Parathyroid adenoma (tissue), 2 donors: ENCODE measurements around the gene GPAM.

ENCODE experiments used
- H2AFZ ChIP-seq: fragments of 300-600 bp; sonication (generic); one replicate; pipeline ENCODE4 v1.7.0; 2017; ENCODE audit warnings: antibody characterized with exemption, mild to moderate bottlenecking
- H3K27ac ChIP-seq: fragments of 300-600 bp; sonication (generic); one replicate; pipeline ENCODE4 v1.7.0; 2017
- H3K27me3 ChIP-seq: fragments of 300-600 bp; sonication (generic); one replicate; pipeline ENCODE4 v1.7.0; 2017; ENCODE audit warnings: low read length; ENCODE audit not compliant: control insufficient read depth, insufficient read depth
- H3K36me3 ChIP-seq: fragments of 300-600 bp; sonication (generic); one replicate; pipeline ENCODE4 v1.7.0; 2017; ENCODE audit warnings: low read length; ENCODE audit not compliant: control insufficient read depth, insufficient read depth
- H3K4me1 ChIP-seq: fragments of 300-600 bp; sonication (generic); one replicate; pipeline ENCODE4 v1.7.0; 2017; ENCODE audit warnings: control low read depth
- H3K4me2 ChIP-seq: fragments of 300-600 bp; sonication (generic); one replicate; pipeline ENCODE4 v1.7.0; 2017; ENCODE audit warnings: low read length
- H3K4me3 ChIP-seq: fragments of 300-600 bp; sonication (generic); one replicate; pipeline ENCODE4 v1.7.0; 2017; ENCODE audit warnings: low read depth, low read length
- H3K79me2 ChIP-seq: fragments of 300-600 bp; sonication (generic); one replicate; pipeline ENCODE4 v1.7.0; 2017; ENCODE audit warnings: control low read depth
- H3K9ac ChIP-seq: fragments of 300-600 bp; sonication (generic); one replicate; pipeline ENCODE4 v1.7.0; 2017; ENCODE audit warnings: mild to moderate bottlenecking
- H3K9me3 ChIP-seq: fragments of 300-600 bp; sonication (generic); one replicate; pipeline ENCODE4 v1.7.0; 2017; ENCODE audit warnings: low read length; ENCODE audit not compliant: control insufficient read depth
- CTCF ChIP-seq: fragments of 300-600 bp; sonication (generic); IDR thresholded peaks from one replicate; pipeline ENCODE4 v1.7.0; 2017; ENCODE audit warnings: antibody characterized with exemption, mild to moderate bottlenecking
- donor health status: primary hyperparathyroidism.

The GPAM gene

GRCh38 chr10:112160834-112161233 lies 22.7 kb downstream of the GPAM start:
- Histone ChIP-seq H3K27ac (no peak overlapping the region), H3K36me3 (no peaks in the 10 kb centered on the region), H3K4me1 (no peaks in the 10 kb centered on the region), H2AFZ (no peak overlapping the region), H3K79me2 (no peaks in the 10 kb centered on the region), H3K9me3 (no peaks in the 10 kb centered on the region), H3K9ac (no peak overlapping the region), H3K27me3 (no peaks in the 10 kb centered on the region), H3K4me3 (no peak overlapping the region), H3K4me2 (no peak overlapping the region)
- TF ChIP-seq CTCF: no peak

- no peaks in the 10 kb centered on the region for H3K36me3 ChIP-seq
- H3K27ac ChIP-seq: no peak overlapping the region
Measured at GRCh38 chr10:112159469-112159868, 24.1 kb downstream of the GPAM start.

GRCh38 chr10:112151524-112152039 lies 32.0 kb downstream of the GPAM start:
- Histone ChIP-seq H3K4me1 (no peaks in the 10 kb centered on the region), H3K79me2 (no peaks in the 10 kb centered on the region), H3K27ac (no peak overlapping the region), H2AFZ (no peak overlapping the region), H3K27me3 (no peaks in the 10 kb centered on the region), H3K36me3 (no peaks in the 10 kb centered on the region), H3K4me3 (no peak overlapping the region), H3K9ac (no peak overlapping the region), H3K9me3 (no peaks in the 10 kb centered on the region), H3K4me2 (no peak overlapping the region)
- no peak for TF ChIP-seq CTCF

More at GRCh38 chr10:112159469-112159868, 24.1 kb downstream of the GPAM start:
- Histone ChIP-seq H3K79me2 (no peaks in the 10 kb centered on the region), H3K4me3 (no peak overlapping the region), H2AFZ (no peak overlapping the region), H3K27me3 (no peaks in the 10 kb centered on the region), H3K4me2 (no peak overlapping the region), H3K9me3 (no peaks in the 10 kb centered on the region), H3K4me1 (no peaks in the 10 kb centered on the region), H3K9ac (no peak overlapping the region)
- no peak for TF ChIP-seq CTCF

- no peak overlapping the region for H3K9ac ChIP-seq
- H3K4me3 ChIP-seq: no peak overlapping the region
- no peaks in the 10 kb centered on the region for H3K4me1 ChIP-seq
- H3K9me3 ChIP-seq: no peaks in the 10 kb centered on the region
- H3K4me2 ChIP-seq: no peak overlapping the region
- no peaks in the 10 kb centered on the region for H3K79me2 ChIP-seq
- no peaks in the 10 kb centered on the region for H3K27me3 ChIP-seq
- no peaks in the 10 kb centered on the region for H3K36me3 ChIP-seq
- no peak for TF ChIP-seq CTCF
- H3K27ac ChIP-seq: no peak overlapping the region
- no peak overlapping the region for H2AFZ ChIP-seq
Measured at GRCh38 chr10:112148331-112148730, 35.2 kb downstream of the GPAM start.

GRCh38 chr10:112146799-112147198 lies 36.8 kb downstream of the GPAM start:
- no peak overlapping the region for H3K9ac ChIP-seq
- no peak overlapping the region for H2AFZ ChIP-seq
- H3K9me3 ChIP-seq: no peaks in the 10 kb centered on the region
- H3K4me3 ChIP-seq: no peak overlapping the region
- H3K4me1 ChIP-seq: no peaks in the 10 kb centered on the region
- no peaks in the 10 kb centered on the region for H3K79me2 ChIP-seq
- no peak for TF ChIP-seq CTCF
- H3K27ac ChIP-seq: no peak overlapping the region
- no peak overlapping the region for H3K4me2 ChIP-seq
- H3K27me3 ChIP-seq: no peaks in the 10 kb centered on the region
- no peaks in the 10 kb centered on the region for H3K36me3 ChIP-seq
